Stimulated activated CD4-positive, alpha-beta T cell treated with anti-CD3 and anti-CD28 coated beads, TNF-alpha, amount 100 ng/mL, for 1 hour (primary cell): ENCODE data around the gene KIDINS220.

Experiments
- DNase-seq, 3 donors: peaks; one replicate each; pipeline ENCODE4 v3.0.0-alpha.2; 2020; ENCODE audit warnings: low read depth in 3 of 3, low spot score in 1 of 3

KIDINS220 gene

GRCh38 chr2:8836971-8837794 is at the start of gene KIDINS220:
TSS of gene KIDINS220 (minus strand) at chr2:8837613. CDS start at chr2:8827093, 10,520 bp downstream.
- DNase-seq: peak; percentile 65 to 81 (median 79)

DNA sequence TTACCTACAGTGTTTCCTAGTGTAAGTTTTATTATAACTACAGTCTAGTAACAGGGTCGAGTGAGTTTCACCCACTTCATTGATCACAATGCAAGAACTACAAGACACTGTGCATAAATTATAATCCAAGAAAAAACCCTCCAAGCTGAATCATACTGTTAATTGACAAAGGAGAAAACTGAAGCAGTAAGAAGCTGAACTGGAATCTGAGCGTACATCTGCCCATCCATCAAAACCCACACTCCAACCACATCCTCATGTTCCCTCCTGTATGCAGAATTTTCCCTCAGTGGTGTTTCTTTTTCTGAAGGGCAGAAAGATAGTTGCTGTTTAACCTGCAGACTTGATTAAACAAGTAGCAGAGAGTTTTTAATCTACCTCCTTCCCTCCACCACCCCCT is 49.5 kb upstream of the KIDINS220 start:
- DNase-seq: no peak

GRCh38 chr2:8886202-8886518 is 48.7 kb upstream of the KIDINS220 start:
- DNase-seq: no peak

GRCh38 chr2:8885449-8886201 is 48.2 kb upstream of the KIDINS220 start:
- no peak for DNase-seq

GRCh38 chr2:8884812-8885211 is 47.4 kb upstream of the KIDINS220 start:
- DNase-seq: no peak

DNA sequence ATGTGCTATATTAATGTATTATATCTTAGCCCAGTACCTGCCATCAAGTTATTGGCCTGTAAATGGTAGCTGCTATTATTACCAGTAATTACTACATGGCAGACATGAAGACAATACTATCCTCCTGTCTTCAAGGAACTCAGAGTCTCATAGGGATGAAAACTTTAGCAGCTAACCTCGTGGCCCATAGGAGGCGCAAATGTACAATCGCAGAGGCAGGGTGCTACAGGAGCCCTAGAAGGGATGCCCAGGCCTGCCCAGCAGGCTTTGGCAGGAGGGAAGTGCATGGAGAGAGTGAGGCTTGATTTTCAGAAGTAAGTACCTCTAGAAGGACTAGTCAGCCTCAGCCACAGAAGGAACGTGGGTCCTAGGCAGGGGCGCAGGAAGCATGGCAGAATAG is 44.7 kb upstream of the KIDINS220 start:
- no peak for DNase-seq

GRCh38 chr2:8877894-8878293 is 40.5 kb upstream of the KIDINS220 start:
- no peak for DNase-seq

DNA sequence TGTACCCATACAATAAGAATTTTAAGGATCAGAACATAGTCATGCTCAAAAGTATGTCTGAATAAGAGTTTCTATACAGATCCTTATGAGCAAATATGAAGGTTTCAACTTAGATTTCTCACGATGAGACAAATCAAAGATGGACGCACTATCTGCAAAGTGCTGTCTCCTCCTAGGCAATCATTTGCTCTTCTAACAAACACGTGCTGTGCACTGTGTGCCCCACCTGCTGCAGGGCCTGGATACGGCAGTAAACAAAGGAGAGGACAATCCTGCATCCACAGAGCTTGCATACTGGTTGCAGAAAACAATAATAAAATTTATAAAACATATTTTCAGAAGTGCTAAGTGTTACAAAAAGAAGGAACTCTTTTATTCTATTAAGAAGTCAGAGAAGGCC is 39.9 kb upstream of the KIDINS220 start:
- no peak for DNase-seq

GRCh38 chr2:8876628-8877027 is 39.2 kb upstream of the KIDINS220 start:
- DNase-seq: no peak

- DNase-seq: no peak
These were observed 35.5 kb upstream of the KIDINS220 start for GRCh38 chr2:8872821-8873432.

GRCh38 chr2:8870441-8870840 is 33.0 kb upstream of the KIDINS220 start:
- DNase-seq: no peak

DNA sequence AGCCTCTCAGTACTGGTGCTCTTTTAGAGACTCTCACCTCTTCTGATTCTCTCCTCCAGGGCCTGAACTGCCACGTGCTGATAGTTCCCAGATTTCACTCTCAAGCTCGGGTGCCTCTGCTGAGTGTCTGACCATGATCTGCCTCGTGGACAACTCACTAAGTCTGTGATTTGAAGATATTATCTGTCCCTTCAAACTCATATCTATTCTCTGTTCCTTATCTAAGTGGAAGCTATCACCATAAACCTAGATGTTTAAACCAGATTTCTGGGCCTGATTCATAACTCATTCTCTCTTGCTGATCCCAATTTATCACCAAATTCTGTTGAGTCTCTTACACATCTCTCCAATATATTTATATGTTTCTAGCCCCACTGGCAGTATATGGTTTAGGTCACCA is 29.9 kb upstream of the KIDINS220 start:
- DNase-seq: no peak

DNA sequence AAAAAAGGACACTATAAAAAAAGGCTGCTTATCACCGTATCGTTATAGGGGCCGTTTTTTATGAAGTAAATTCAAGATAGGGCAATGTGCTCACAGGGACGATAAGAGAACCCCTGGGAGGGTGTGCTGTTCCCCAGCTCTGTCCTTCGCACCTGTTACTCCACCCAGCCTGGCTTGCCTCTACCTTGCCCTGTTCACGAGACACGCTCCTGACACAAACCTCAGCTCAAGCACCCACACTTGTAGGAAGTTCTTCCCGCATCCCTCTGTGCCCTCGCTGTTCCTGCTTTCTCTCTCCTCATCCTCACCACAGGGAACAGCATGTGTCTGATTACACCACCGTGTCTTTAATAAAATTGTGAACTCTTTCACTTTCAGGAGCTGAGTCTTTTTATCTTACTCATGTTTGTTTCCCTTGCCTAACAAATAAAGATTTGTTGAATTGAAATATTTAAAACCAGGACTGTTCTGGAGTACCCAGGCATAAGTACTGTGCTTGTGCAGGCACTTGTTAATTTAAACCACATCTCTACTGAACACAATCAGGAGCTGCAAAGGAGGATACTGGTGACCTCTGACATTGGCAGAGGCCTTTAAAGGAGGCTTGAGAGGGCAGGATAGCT is 26.0 kb upstream of the KIDINS220 start:
- DNase-seq: no peak

DNA sequence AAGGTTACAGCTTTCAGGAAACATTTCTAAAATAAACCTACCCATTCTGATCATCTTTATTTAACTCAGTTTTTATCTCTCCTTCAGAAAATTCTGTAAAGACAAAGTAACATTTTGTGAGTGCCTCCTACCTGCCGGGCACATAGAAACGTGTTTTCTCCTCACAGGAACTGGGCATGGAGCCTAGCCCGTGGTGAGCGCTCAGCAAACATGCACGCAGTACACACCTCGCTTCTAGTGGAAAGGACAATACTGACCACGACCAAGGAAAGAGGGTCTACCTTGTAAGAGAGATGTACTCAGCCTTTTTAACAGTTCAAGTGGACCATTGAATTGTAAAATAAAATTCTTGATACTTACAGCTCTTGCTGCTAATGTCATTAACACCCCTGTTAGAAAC is 24.8 kb upstream of the KIDINS220 start:
- no peak for DNase-seq

DNA sequence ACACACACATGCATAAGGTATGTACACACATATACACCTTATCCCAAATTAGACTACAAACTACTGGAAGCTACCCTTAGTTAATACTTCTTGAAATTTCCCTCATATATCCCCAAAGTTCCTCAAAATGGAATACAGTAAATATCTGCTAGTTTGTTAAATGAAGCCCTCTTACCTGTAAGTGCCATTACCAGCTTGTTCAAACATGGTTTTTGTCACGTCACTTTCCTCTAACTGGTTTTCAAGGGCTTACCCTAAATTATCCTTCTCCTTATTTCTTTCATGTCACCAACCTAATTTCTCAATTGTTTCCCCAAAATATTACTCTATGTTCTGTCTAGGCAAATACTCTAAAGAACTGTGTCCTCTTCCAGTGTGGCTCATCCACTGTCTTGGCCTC is 24.4 kb upstream of the KIDINS220 start:
- DNase-seq: no peak

- DNase-seq: no peak
These were observed 22.8 kb upstream of the KIDINS220 start for GRCh38 chr2:8860239-8860638.

GRCh38 chr2:8858910-8859309 is 21.5 kb upstream of the KIDINS220 start:
- DNase-seq: no peak

- DNase-seq: no peak
These were observed 20.9 kb upstream of the KIDINS220 start for GRCh38 chr2:8858264-8858663.

- DNase-seq: no peak
These were observed 20.3 kb upstream of the KIDINS220 start for GRCh38 chr2:8857709-8858108.

GRCh38 chr2:8856176-8856575 is 18.8 kb upstream of the KIDINS220 start:
- DNase-seq: no peak

DNA sequence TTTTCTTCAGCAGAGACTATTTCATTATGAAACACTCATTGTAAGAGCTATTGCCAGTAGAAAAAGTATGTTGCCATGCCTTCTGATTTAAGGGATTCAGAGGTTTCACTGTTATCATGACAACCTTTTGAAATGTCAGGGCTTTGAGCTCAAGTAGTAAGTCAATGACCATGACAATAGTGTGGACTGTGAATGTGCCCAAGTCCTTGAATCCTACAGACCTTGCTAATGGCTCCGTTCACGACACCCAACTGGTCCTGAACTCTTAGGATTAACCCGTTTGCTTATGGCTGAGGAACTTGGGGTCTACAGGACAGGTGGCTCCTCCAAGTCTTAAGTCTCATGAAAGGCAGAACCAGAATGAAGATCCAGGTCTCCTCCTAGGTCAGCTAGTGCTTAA is 17.6 kb upstream of the KIDINS220 start:
- DNase-seq: no peak

GRCh38 chr2:8853426-8853825 is 16.0 kb upstream of the KIDINS220 start:
- no peak for DNase-seq
